Smooth muscle cell (in vitro differentiated cells): ENCODE data around the gene SYNGR2. TPM values are rescaled to one million over a fixed set of nuclear protein-coding genes. Genes with fewer than 3 reads are reported as not detected.

Source experiments
- DNase-seq: peaks from one replicate; lab custom pipeline; 2025; ENCODE audit not compliant: unreplicated experiment; lab: John Stamatoyannopoulos, UW
- H2AFZ ChIP-seq: fragments of 200-600 bp; sonication (generic); 2 replicates; pipeline ENCODE4 v1.6.0; 2016; ENCODE audit warnings: antibody characterized with exemption, low read depth, mild to moderate bottlenecking
- H3F3A ChIP-seq: fragments of 200-600 bp; sonication (generic); 2 replicates; pipeline ENCODE4 v1.6.0; 2017; ENCODE audit warnings: antibody characterized with exemption, low read depth
- H3K27ac ChIP-seq: fragments of 200-600 bp; sonication (generic); 2 replicates; pipeline ENCODE4 v1.5.1; 2016; ENCODE audit warnings: low read depth, mild to moderate bottlenecking
- H3K27me3 ChIP-seq: fragments of 200-600 bp; sonication (generic); 2 replicates; pipeline ENCODE4 v1.6.1; 2016; ENCODE audit warnings: low read depth, mild to moderate bottlenecking
- H3K36me3 ChIP-seq: fragments of 200-600 bp; sonication (generic); 2 replicates; pipeline ENCODE4 v1.5.1; 2016; ENCODE audit warnings: low read depth
- H3K4me1 ChIP-seq: fragments of 200-600 bp; sonication (generic); 2 replicates; pipeline ENCODE4 v1.5.1; 2016; ENCODE audit warnings: low read depth
- H3K4me2 ChIP-seq: fragments of 200-600 bp; sonication (generic); 2 replicates; pipeline ENCODE4 v1.6.0; 2016; ENCODE audit warnings: mild to moderate bottlenecking
- H3K4me3 ChIP-seq: fragments of 200-600 bp; sonication (generic); 2 replicates; pipeline ENCODE4 v1.5.1; 2016; ENCODE audit warnings: mild to moderate bottlenecking
- H3K79me2 ChIP-seq: fragments of 200-600 bp; sonication (generic); 2 replicates; pipeline ENCODE4 v1.6.0; 2016; ENCODE audit warnings: low read depth, mild to moderate bottlenecking
- H3K9ac ChIP-seq: fragments of 200-600 bp; sonication (generic); 2 replicates; pipeline ENCODE4 v1.6.0; 2016; ENCODE audit warnings: low read depth
- H3K9me3 ChIP-seq: fragments of 200-600 bp; sonication (generic); replicated peaks from 2 replicates; pipeline ENCODE4 v1.5.1; 2016; ENCODE audit warnings: low read depth
- H4K20me1 ChIP-seq: fragments of 200-600 bp; sonication (generic); 2 replicates; pipeline ENCODE4 v1.6.0; 2016; ENCODE audit warnings: low read depth
- WGBS: methylation state at CpG from one replicate; pipeline ENCODE4 v1.1.7; 2016; ENCODE audit warnings: low lambda C conversion rate; 5-methylcytosine and 5-hydroxymethylcytosine counted together
- polyA plus RNA-seq: library from polyadenylated mRNA; unstranded; fragments of >200 nt; fragmentation: Nextera tagmentation; extraction: Ambion mirVana; gene quantifications from 2 replicates; pipeline ENCODE4 v1.2.1, GENCODE V29; 2016
- total RNA-seq: library from RNA; depleted of rRNA; stranded (reverse); fragments of >200 nt; gene quantifications from 2 replicates; pipeline ENCODE4 v1.2.3, GENCODE V29; 2014
- TF ChIP-seq, protein P1 (sequence below): fragments of 200-600 bp; sonication (generic); IDR thresholded peaks from 2 replicates; pipeline ENCODE4 v1.5.1; 2017; ENCODE audit warnings: borderline replicate concordance, mild to moderate bottlenecking, antibody characterized with exemption; ENCODE audit not compliant: insufficient read depth, poor library complexity, severe bottlenecking

SYNGR2 gene
- total and polyA plus RNA-seq, 2 experiments from 2014 or later: 46.1 to 64.7 TPM

DNA sequence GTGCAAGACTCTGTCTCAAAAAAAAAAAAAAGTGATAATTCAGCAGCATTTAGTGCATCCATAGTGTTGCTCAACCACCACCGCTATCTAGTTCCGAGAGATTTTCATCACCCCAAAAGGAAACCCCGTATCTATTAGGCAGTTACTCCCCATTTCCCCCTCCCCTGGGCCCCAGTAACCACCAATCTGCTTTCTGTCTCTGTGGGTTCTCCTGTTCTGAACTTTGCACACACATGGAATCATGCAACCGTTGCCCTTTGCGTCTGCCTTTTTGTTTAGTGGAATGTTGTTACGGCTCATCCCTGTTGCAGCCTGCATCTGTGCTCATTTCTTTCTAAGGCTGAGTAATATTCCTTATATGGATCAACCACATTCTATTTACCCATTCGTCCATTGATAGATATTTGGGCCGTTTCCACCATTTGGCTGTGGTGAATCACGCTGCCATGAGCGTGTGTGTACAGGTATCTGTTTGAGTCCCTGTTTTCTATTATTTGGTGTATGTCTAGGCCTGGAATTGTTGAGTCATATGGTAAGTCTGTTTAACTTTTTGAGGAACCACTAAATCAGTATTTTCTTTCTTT, 8.7 kb upstream of the SYNGR2 start:
- H3K79me2 ChIP-seq: no peaks in the 10 kb centered on the region
- no peaks in the 10 kb centered on the region for H4K20me1 ChIP-seq
- H3K9ac ChIP-seq: no peak overlapping the region
- 46% methylated on average over 10 of the region's 10 CpGs for WGBS
- H3K27me3 ChIP-seq: no peaks in the 10 kb centered on the region
- TF ChIP-seq, protein P1, sequence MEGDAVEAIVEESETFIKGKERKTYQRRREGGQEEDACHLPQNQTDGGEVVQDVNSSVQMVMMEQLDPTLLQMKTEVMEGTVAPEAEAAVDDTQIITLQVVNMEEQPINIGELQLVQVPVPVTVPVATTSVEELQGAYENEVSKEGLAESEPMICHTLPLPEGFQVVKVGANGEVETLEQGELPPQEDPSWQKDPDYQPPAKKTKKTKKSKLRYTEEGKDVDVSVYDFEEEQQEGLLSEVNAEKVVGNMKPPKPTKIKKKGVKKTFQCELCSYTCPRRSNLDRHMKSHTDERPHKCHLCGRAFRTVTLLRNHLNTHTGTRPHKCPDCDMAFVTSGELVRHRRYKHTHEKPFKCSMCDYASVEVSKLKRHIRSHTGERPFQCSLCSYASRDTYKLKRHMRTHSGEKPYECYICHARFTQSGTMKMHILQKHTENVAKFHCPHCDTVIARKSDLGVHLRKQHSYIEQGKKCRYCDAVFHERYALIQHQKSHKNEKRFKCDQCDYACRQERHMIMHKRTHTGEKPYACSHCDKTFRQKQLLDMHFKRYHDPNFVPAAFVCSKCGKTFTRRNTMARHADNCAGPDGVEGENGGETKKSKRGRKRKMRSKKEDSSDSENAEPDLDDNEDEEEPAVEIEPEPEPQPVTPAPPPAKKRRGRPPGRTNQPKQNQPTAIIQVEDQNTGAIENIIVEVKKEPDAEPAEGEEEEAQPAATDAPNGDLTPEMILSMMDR: no peak
- no peak overlapping the region for H3K4me2 ChIP-seq
- no peaks in the 10 kb centered on the region for H3K36me3 ChIP-seq
- no peaks in the 10 kb centered on the region for H3K4me1 ChIP-seq
- no peak overlapping the region for H2AFZ ChIP-seq
- peaks cover 4% of the 10 kb centered on the region for H3F3A ChIP-seq
- H3K9me3 ChIP-seq: no peaks in the 10 kb centered on the region
- DNase-seq: no peak
- H3K27ac ChIP-seq: peak overlapping the region; percentile 66
- no peak overlapping the region for H3K4me3 ChIP-seq

DNA sequence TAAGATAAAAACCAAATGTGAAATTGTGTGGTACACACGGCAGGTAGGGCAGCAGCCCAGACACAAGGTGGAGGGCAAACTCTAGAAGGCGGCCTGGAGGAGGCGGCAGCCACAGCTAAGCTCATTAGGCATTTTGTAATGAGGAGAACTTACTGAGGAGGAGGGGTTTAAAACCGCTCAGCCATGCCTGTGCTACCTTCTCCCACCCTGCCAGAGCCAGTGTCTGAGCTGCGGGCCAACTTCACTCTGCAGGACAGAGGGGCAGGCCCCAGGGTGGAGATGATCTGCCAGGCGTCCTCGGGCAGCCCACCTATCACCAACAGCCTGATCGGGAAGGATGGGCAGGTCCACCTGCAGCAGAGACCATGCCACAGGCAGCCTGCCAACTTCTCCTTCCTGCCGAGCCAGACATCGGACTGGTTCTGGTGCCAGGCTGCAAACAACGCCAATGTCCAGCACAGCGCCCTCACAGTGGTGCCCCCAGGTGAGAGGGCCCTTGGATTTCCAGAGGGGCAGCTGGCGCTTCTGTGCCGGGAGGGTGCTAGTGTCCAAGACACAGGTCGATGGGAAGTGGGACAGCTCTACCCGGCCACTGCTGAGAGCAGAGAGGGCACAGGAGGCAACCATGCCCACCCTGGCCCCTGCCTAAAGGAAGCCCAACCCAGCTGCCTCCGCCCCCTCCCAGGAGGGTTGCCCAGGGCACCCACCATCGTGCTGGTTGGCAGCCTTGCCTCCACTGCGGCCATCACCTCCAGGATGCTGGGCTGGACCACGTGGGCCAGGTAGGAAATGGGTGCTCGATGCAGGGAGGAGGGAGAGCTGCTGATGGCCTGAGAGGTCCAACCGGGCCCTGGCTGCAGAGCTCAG, 4.3 kb upstream of the SYNGR2 start:
- H3K79me2 ChIP-seq: no peaks in the 10 kb centered on the region
- no peak overlapping the region for H3K4me2 ChIP-seq
- 93% methylated on average over 22 of the region's 22 CpGs for WGBS
- no peak overlapping the region for H3K9ac ChIP-seq
- peaks cover 4% of the 10 kb centered on the region for H3F3A ChIP-seq
- TF ChIP-seq, protein P1: no peak
- no peaks in the 10 kb centered on the region for H3K36me3 ChIP-seq
- H3K4me3 ChIP-seq: no peak overlapping the region
- no peak overlapping the region for H3K27ac ChIP-seq
- no peaks in the 10 kb centered on the region for H3K4me1 ChIP-seq
- H3K27me3 ChIP-seq: no peaks in the 10 kb centered on the region
- H4K20me1 ChIP-seq: peaks cover 1% of the 10 kb centered on the region
- no peak overlapping the region for H2AFZ ChIP-seq
- no peaks in the 10 kb centered on the region for H3K9me3 ChIP-seq
- no peak for DNase-seq

DNA sequence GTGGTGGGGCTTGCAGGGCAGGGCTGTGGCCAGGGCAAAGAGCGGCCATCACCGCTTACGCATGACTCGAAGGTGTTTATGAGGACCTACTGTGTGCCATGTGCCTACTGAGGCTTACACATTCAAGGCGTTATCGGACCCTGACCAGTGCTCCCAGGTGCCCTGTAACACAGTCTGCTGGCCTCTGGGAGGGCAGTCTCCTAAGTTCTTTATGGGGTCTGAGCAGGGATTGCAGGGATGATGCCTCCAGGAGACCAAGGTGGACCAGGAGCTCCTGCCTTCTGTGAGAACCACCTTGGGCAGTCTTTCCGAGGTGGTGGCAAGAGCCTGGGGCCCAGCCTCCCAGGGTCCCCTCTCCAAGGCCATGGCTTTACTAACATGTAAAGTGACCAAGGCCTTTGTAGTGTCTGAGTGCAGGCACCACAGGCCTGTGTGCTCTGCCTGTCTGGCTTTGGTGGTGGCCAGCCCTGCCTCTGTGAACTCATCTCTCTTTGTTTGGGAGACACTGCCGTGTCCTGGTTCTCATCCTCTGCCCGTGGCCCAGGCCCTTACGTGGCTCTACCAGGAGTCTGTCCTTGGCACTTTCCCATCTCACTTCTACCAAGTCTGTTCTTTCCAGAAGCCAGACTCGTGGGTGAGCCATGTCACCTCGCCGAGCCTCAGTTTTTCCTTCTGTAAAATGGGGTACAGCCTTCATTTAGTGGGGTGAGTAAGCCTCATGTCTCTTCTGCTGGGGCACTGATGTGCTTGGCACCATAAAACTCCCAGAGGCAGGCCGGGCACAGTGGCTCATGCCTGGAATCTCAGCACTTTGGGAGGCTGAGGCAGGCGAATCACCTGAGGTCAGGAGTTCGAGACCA, 3.4 kb upstream of the SYNGR2 start:
- 95% methylated on average over 16 of the region's 16 CpGs for WGBS
- no peaks in the 10 kb centered on the region for H3K36me3 ChIP-seq
- H2AFZ ChIP-seq: no peak overlapping the region
- H3K79me2 ChIP-seq: no peaks in the 10 kb centered on the region
- DNase-seq: no peak
- no peaks in the 10 kb centered on the region for H3F3A ChIP-seq
- no peak overlapping the region for H3K4me2 ChIP-seq
- no peak overlapping the region for H3K9ac ChIP-seq
- TF ChIP-seq, protein P1: no peak
- no peaks in the 10 kb centered on the region for H3K4me1 ChIP-seq
- H4K20me1 ChIP-seq: peaks cover 10% of the 10 kb centered on the region
- H3K27ac ChIP-seq: no peak overlapping the region
- H3K9me3 ChIP-seq: no peaks in the 10 kb centered on the region
- H3K4me3 ChIP-seq: no peak overlapping the region
- H3K27me3 ChIP-seq: no peaks in the 10 kb centered on the region
